HG03378 (cell line): ENCODE measurements around the gene CSF1.
"Not testable (repeated sequence)": the region's sequence is repeated elsewhere in the genome, so short reads cannot be mapped to it uniquely, and the experiment has no call there.

Source experiments
- ATAC-seq: cut with Tn5 transposase; IDR thresholded peaks from one replicate; pipeline ENCODE4 v1.9.1; 2021; ENCODE audit warnings: mild to moderate bottlenecking, moderate library complexity; ENCODE audit not compliant: unreplicated experiment

The CSF1 gene

DNA sequence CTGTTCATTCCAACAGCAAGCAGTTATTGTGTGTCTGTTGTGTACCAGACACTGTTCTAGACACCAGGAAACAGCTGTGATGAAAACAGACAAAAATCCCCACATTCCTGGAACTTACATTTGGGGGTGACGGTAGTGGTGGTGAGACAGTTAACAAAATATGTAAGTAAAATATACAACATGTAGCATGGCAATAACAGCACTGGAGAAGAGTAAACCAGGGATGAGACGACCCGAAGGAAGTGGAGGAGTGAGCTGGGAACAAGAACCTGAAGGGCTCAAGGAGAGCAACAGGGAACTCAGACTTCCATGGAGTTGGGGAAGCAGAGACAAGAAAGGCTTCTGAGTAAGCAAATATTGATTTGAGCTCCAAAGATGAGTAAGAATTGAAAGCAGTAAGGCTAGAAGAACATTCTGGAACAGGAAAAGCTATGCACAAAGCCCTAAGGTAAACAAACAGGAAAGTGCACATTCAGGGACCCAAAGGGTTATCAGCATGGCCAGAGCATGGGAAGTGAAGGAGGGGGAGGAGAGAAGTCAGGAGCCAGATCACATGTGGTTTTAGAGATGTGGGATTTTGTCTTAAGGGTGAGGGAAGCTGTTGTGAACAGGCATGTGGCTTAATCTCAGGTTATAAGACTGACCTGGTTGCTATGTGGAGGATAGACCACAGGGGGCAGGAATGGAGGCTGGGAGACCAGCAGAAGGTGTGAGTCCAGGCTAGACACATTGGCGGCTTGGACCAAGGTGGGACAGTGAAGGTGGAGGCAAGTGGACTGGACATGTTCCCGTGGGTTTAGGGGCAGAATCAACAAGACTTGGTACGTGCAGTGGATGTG is 7.3 kb downstream of the CSF1 start:
- no peak for ATAC-seq

DNA sequence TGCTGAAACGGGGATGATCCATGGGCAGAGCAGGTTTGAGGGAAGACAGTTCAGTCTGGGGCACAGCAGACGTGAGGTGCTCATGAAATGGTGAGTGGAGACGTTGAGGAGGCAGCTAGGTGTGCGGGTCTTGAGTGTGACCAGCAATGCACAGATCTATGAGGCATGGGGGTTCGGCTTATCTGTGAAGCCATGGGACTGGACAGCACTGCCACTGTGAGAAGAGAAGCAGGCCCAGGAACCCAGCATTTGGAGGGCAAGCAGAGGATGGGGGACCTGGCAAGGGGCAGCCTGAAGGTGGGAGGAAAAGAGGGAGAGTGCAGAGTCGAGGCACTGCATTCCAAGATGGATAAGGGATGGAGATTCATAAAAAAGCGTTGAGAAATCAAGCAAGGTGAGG is 8.0 kb downstream of the CSF1 start:
- no peak for ATAC-seq

DNA sequence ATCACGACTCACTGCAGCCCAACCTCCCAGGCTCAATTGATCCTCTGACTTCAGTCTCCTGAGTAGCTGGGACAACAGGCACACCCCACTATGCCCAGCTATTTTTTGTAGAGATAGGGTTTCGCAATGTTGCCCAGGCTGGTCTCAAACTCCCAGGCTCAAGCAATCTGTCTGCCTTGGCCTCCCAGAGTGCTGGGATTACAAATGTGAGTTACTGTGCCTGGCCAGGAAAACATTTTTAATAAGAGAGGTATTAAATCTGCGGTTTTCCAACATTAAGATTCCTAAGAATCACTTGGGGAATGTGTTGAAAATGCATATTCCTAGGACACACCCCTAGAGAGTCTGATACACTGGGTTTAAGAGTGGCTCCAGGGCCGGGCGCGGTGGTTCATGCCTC is 8.7 kb downstream of the CSF1 start:
- ATAC-seq, result no peak

DNA sequence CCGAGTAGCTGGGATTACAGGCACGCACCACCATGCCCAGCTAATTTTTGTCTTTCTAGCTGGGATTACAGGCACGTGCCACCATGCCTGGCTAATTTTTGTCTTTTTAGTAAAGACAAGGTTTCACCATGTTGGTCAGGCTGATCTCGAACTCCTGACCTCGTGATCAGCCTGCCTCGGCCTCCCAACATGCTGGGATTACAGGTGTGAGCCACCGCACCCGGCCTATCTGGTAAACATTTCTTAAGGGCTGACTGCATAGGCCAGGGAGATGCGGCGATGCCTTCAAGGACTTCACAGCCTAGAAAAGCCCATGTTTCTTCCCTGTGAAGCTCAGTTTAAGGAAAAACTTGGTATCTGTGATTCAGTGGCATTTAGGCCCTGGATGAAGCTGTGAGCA is 9.7 kb downstream of the CSF1 start:
- ATAC-seq, result not testable (repeated sequence)

DNA sequence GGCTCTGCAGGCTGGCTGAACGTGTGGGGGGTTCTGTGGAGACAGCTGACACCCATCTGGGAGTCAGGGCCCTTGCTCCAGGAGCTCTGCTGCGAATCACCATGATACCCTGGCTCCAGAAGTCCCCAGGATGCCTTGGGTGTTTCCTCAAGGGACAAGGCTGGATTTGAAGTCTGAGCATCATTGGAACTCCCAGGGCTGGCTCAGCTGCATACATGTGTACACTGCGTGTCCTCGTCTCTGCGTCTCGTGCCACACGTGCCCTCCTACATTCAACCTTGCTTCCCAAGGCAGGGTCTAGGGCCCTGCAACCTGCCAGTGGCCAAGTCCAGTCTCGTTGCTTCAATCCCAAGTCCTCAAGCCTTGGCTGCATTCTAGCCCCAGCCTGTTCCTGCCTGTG is 11.7 kb downstream of the CSF1 start:
- ATAC-seq, result no peak

DNA sequence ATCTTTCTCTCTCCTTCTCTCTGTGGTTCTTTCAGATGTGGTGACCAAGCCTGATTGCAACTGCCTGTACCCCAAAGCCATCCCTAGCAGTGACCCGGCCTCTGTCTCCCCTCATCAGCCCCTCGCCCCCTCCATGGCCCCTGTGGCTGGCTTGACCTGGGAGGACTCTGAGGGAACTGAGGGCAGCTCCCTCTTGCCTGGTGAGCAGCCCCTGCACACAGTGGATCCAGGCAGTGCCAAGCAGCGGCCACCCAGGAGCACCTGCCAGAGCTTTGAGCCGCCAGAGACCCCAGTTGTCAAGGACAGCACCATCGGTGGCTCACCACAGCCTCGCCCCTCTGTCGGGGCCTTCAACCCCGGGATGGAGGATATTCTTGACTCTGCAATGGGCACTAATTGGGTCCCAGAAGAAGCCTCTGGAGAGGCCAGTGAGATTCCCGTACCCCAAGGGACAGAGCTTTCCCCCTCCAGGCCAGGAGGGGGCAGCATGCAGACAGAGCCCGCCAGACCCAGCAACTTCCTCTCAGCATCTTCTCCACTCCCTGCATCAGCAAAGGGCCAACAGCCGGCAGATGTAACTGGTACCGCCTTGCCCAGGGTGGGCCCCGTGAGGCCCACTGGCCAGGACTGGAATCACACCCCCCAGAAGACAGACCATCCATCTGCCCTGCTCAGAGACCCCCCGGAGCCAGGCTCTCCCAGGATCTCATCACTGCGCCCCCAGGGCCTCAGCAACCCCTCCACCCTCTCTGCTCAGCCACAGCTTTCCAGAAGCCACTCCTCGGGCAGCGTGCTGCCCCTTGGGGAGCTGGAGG is 12.7 kb downstream of the CSF1 start:
- ATAC-seq, result no peak

DNA sequence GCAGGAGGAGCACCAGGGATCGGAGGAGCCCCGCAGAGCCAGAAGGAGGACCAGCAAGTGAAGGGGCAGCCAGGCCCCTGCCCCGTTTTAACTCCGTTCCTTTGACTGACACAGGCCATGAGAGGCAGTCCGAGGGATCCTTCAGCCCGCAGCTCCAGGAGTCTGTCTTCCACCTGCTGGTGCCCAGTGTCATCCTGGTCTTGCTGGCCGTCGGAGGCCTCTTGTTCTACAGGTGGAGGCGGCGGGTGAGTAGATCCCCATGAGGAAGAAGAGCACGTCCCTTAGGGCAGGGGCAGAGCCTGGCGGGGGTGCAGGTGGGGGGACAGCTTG is 13.3 kb downstream of the CSF1 start:
- ATAC-seq, result no peak

DNA sequence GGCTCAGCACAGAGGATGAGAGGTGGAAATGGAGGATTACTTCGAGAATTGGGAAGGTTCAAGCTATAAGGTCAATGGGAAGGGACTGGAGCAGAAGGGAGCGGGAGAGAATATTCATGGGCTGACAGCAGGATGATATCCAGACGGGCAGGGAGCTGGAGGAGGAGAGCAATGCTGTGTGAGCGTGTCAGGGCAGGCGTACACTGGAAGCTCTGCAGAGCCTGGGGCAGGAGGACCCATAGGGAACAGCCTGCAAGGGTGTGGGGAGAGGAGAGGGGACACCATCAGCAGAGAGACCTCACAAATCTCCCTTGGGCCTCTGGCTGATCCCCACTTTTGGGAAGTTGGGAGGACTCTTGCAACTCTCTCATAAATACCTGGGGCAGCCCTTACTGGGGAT is 13.7 kb downstream of the CSF1 start:
- ATAC-seq, result no peak

DNA sequence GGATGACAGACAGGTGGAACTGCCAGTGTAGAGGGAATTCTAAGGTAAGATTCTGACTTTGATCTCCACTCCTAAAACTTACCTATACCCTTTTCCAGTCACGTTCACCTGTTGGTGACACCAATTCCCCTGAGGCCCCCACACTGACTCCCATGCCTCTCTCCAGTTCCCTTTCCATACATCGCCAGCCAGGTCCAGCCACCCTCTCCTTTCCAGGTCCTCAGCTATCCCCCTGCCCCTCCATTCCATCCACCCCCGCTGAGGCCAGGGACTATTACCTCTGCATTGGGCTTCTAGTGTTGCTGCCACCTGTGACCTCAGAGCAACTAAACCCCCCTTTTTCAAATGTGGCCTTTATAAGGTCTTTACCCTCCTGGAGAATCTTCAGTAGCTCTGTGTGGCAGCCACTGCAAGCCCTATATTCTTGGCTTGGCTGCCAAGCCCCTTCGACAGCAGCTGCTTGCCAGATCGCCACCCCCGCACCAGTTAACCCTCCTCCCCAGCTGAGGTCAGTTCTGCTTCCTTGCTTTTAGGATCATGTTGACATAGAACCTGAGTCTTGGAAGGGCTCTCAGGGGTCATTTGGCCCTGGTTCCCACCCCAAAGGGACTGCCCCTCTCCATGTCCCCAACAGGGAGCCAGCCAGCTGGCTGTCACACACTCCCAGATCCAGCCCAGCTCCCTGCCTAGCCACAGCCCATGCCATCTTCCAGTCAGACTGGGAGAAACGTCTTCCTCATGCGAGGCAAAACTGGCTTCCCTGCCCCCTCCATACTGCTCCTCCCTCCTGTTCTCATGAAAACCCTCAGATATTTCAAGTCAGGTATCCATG is 14.7 kb downstream of the CSF1 start:
- no peak for ATAC-seq

DNA sequence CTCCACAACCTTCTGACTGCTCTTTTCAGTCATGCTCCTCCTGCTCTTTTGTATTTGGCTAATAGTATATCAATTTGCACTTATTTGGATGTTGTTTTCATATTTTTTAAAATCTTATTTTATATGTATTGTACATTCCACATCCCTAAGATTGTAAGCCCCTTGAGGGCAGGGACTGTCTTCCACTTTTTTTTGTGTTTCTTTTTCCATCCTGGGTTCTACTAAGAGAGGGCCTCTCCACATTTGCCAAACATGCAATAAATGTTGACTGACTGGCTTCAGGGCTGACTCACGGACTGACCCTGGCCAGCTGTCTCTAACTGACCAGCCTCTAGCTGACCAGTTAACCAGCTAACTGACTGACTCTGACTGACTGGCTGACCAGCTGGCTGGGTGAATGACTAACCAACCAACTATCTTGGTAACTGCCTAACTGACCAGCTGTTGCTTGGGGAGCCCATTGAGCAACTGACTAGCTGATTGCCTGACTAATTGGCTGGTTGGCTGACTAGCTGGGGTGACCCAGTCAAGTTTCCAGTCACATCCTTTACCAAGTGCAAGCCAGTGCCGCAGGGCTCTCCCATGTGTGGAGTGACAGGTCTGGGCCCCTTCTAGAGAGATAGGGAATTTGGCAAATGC is 16.1 kb downstream of the CSF1 start:
- ATAC-seq, result no peak

DNA sequence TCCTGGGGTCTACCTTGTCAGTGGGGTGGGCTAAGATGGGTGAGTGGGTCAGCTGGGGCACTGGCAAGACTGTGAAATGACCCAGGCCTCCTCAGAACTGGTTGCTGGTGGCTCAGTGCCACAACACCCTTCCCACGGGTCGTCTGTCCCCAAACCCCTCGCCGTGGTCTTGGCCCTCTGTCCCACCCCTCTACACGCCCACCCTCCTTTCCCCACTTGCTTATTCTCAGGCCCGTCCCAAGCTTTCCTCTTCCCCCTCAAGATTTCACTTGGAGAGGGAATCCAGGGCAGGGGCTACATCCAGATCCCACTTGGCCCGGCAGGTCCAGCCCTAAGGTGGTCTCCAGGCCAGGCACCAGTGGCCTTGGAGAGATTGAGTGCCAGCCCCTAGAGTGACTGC is 16.7 kb downstream of the CSF1 start:
- ATAC-seq, result no peak

DNA sequence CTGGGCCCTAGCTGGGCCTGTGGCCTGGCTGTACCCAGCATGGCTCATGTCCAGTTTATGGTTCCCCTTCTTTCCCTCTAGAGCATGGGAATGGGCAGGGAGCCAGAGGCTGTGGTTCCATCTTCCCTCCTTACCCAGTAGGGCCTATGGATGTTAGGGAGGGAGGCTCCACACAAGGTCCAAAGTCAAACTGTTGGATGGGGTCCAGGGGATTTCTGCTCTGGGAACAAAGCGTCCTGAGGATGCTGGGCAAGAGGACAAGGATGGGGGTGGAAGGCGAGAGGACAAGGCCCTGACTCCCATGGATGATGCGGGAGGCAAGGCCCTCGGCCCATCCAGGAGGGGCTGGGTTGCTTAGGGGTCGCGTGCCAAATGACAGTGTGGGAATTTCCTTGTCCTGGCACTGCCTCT is 17.3 kb downstream of the CSF1 start:
- ATAC-seq, result no peak

DNA sequence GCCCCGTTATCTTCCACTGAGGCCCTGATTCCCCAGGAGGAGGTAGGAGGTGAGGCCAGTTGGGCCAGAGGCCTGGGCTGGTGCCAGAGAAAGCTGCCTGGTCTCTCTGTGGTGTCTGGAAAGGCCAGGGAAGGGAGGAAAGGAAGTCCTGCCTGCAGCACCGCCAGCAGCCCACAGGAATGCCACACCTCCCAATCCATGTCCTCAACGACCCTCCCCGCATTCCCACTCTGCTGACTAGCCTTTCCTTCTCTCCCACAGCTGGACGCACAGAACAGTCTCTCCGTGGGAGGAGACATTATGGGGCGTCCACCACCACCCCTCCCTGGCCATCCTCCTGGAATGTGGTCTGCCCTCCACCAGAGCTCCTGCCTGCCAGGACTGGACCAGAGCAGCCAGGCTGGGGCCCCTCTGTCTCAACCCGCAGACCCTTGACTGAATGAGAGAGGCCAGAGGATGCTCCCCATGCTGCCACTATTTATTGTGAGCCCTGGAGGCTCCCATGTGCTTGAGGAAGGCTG is 18.0 kb downstream of the CSF1 start:
- ATAC-seq, result no peak

DNA sequence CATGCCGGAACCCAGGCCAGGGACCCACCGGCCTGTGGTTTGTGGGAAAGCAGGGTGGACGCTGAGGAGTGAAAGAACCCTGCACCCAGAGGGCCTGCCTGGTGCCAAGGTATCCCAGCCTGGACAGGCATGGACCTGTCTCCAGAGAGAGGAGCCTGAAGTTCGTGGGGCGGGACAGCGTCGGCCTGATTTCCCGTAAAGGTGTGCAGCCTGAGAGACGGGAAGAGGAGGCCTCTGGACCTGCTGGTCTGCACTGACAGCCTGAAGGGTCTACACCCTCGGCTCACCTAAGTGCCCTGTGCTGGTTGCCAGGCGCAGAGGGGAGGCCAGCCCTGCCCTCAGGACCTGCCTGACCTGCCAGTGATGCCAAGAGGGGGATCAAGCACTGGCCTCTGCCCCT is 18.5 kb downstream of the CSF1 start:
- no peak for ATAC-seq

DNA sequence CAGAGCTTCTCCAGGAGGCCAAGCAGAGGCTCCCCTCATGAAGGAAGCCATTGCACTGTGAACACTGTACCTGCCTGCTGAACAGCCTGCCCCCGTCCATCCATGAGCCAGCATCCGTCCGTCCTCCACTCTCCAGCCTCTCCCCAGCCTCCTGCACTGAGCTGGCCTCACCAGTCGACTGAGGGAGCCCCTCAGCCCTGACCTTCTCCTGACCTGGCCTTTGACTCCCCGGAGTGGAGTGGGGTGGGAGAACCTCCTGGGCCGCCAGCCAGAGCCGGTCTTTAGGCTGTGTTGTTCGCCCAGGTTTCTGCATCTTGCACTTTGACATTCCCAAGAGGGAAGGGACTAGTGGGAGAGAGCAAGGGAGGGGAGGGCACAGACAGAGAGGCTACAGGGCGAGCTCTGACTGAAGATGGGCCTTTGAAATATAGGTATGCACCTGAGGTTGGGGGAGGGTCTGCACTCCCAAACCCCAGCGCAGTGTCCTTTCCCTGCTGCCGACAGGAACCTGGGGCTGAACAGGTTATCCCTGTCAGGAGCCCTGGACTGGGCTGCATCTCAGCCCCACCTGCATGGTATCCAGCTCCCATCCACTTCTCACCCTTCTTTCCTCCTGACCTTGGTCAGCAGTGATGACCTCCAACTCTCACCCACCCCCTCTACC is 19.1 kb downstream of the CSF1 start:
- ATAC-seq, result no peak

DNA sequence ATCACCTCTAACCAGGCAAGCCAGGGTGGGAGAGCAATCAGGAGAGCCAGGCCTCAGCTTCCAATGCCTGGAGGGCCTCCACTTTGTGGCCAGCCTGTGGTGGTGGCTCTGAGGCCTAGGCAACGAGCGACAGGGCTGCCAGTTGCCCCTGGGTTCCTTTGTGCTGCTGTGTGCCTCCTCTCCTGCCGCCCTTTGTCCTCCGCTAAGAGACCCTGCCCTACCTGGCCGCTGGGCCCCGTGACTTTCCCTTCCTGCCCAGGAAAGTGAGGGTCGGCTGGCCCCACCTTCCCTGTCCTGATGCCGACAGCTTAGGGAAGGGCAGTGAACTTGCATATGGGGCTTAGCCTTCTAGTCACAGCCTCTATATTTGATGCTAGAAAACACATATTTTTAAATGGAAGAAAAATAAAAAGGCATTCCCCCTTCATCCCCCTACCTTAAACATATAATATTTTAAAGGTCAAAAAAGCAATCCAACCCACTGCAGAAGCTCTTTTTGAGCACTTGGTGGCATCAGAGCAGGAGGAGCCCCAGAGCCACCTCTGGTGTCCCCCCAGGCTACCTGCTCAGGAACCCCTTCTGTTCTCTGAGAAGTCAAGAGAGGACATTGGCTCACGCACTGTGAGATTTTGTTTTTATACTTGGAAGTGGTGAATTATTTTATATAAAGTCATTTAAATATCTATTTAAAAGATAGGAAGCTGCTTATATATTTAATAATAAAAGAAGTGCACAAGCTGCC is 19.8 kb downstream of the CSF1 start:
- ATAC-seq, result no peak

DNA sequence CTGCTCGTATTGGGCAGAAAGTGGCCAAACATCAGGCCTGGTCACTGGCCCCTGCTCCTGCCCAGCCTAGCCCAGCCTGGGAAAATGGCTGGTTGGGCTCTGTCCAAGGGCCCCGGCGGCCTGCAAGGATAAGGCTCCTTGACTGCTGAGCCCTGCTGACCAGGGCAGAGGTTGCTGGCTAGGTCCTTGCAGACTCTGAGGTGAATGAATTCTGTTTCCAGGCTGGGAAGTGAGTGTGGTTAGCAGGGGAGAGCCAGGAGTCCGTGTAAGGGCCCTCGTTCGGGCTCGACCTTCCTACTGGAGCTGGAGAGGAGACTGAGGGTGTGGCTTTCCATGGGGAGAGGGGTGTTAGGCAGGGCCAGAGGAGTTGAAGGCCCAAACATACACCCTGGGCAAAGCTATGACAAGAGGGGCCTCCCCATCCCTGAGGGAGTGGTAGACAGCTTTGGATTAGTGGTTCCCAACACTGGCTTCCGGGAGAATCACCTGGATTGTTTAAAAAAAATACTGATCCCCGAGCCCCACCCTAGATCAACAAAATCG is 20.6 kb downstream of the CSF1 start:
- no peak for ATAC-seq

DNA sequence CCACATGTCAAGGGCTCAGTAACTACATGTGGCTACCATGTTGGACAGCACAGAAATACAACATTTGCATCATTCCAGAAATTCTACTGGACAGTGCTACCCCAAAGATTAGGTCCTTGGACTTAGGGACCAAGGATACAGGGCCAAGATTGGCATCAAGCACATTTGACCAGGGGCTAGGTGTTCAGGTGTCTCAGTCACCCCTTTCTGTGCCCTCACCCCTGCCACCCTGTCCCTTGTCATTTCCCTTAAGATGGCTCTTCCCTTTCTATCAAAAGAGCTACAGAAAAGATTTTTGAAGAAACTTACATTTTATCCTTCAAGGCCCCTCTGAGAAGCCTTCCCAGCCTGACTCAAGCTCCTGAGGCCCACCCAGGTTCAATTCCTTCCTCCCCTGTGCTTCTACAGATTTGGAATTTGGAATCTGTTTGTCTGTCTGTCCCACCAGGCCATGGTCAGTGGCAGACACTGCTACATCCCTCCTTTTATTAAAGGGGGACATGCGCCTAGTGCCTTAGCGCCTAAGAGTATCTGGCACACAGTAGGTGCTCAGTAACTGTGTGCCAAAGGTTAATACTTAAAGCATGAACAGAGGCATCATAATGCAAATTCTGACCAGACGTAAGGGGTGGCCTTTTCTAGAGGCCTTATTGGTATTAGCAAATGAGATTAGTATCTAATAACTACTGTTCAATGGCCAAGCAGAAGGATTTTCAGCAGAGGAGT is 21.4 kb downstream of the CSF1 start:
- no peak for ATAC-seq

DNA sequence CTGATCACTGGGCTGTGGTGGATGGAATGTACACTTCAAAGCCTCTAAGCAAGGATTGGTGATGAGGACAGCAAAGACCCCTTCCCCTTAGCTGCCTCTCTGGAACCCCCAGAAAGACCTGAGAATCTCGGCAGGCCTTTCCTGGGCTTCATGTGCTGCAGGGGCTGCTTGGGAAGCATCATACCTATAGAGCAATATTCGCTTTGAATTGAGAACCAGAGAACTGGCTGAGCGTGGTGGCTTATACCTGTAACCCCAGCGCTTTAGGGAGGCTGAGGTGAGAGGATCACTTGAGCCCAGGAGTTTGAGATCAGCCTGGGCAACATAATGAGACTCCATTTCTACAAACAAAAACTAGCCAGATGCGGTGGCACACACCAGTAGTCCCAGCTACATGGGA is 22.0 kb downstream of the CSF1 start:
- ATAC-seq, result no peak
